Measurements from ENCODE around the gene IKZF3. TPM values are rescaled to one million over a fixed set of nuclear protein-coding genes. Genes with fewer than 3 reads are reported as not detected.

Gene IKZF3
- polyA plus RNA-seq, 4 donors: 0.14 to 0.33 (median 0.25) TPM

DNA sequence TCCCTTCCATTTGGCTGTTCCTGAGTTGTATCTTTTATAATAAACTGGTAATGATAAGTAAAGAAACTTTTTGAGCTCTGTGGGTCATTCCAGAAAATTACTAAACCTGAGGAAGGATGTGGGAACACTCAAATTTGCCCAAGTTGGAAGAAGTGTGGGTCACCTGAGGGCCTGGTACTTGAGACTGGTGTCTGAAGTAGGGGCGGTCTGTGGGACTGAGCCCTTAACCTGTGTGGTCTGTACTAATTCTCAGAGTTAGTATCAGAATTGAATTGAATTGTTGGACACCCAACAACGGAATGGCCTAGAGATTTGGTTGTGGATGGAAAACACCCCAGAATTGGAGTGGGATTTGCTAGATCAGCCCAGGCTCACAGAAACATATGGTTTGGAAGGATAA is 43.1 kb downstream of the IKZF3 start:
- DNase-seq (ENCODE audit: low read depth in 4 of 4, low spot score in 2 of 4): no peak

DNA sequence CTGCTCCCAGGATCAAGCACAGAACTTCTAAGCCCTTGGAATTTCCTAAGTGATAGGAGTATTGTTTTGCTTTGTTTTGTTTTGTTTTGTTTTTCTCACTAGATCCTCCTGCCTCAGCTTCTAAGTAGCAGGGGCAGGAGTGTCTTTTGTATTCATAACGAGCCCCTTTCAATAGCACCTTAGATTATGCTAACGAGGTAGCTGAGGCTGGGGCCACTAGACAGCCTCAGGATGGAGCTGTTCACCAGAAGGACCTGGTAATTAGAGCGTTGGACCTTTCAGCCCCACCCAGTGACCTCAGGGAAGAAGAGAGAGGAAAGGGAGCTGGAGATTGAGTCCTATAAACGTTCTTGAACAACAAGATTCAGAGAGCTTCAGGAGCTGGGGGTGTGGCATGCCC is 43.6 kb downstream of the IKZF3 start:
- no peak for DNase-seq (ENCODE audit: low read depth in 4 of 4, low spot score in 2 of 4)

DNA sequence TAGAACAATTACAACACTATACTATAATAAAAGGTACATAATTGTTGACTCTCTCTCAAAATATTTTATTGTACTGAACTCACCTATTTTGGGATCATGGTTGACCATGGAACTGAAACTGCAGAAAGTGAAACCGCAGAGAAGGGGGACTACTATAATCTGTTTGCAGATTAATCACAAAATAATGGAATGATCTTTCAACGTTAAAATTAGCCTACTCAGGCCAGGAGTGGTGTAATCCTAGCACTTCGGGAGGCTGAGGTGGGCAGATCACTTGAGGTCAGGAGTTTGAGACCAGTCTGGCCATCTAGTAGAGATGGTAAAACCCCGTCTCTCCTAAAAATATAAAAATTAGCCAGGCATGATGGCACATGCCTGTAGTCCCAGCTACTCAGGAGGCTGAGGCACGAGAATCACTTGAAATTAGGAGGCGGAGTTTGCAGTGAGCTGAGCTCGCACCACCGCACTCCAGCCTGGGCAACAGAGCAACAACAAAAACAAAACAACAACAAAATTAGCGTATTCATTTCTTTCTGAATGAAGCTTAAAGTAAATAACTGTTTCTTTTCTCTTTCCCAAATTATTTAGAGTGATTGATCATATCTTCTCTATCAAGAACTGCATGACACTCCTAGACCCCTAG is 45.6 kb downstream of the IKZF3 start:
- no peak for DNase-seq (ENCODE audit: low read depth in 4 of 4, low spot score in 2 of 4)

DNA sequence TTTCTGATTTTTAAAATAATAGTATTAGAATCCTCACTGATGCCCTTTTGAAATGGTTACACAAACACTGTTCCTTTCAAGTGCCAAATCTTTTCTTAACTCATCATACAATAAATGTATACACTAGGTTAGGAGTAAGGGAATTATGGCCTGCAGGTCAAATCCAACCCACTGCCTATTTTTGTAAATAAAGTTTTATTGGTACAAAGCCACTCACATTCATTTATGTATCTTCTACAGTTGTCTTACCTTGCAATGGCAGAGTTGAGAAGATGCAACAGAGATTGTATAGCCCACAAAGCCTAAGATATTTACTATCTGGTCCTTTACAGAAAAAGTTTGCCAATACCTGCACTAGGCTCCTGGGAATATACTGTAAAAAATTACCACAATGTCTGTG is 47.8 kb downstream of the IKZF3 start:
- DNase-seq (ENCODE audit: low read depth in 4 of 4, low spot score in 2 of 4): no peak

DNA sequence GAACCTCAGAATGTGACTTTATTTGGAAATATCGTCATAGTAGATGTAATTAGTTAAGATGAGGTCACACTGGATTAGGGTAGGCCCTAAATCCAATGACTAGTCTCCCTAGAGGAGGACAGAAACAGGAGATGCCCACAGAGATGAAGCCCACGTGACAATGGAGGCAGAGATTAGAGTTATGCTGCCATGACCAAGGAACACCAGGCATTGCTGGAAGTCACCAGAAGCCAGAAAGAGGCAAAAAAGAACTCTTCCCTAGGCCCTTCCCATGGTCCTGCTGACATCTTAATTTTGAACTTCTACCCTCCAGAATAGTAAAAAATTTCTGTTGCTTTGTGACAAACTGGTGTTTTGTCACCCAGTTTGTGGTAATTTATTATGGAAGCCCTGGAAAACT is 49.6 kb downstream of the IKZF3 start:
- DNase-seq (ENCODE audit: low read depth in 4 of 4, low spot score in 2 of 4): no peak

DNA sequence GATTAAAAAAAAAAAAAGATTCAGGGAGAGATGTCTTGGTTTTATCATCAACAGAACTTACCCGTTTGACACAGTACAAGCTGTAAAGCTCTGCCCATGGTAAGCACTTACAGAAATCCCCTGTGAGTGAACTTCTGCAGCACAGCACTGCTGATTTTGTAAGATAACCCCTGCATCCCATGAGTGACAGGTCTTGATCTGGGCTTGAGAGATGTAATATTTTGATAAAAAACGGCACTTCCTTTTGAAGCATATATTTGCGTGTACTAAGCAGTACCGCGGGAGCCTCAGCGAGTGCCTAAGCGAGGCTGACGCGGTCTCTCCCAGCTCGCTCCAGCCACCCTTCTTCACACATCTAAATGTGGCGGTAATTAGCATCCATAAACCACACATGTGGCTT is 50.5 kb downstream of the IKZF3 start:
- no peak for DNase-seq (ENCODE audit: low read depth in 4 of 4, low spot score in 2 of 4)

DNA sequence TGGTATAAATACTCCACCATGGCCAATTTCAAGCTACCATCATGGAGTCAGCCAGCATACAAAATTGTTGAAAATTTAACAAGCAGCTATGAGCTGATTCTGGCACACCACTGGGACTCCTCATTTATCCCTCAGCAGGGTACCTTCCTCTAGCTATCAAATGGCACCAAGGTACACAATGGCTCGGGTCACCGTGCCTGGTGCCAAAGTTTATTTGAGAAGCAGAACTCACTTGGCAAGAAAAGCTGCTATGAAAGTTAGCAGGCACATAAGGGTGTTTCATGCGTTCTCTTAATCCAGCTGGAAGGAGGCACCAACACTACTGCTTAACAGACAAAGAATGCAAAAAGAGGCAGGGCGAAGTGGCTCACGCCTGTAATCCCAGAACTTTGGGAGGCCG is 51.6 kb downstream of the IKZF3 start:
- DNase-seq (ENCODE audit: low read depth in 4 of 4, low spot score in 2 of 4): no peak

DNA sequence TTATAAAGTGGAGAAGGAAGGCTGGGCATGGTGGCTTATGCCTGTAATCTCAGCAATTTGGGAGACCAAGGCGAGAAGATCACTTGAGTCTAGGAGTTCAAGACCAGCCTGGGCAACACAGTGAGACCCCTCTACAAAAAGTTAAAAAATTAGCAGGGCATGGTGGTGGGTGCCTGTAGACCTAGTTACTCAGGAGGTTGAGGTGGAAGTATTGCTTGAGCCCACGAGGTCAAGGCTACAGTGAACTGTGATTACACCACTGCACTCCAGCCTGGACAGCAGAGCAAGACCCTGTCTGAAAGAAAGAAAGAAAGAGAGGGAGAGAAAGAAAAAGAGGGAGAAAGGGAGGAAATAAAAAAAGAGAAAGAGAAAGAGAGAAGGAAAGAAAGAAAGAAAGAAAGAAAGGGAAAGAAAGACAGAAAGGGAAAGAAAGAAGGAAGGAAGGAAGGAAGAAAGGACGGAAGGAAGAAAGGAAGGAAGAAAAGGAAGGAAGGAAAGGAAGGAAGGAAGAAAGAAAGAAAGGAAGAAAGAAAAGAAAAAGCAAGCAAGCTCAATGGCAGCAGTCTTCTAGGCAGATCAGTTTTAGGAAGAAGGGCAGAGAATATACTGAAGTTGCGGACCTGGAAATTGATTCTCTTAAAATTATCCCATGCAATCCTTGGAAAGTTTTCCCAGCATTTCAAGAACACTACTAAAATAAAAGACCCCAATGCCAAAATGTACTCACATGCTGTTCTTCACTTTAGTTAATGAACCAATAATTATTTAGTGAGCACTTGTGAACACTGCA is 53.0 kb downstream of the IKZF3 start:
- no peak for DNase-seq (ENCODE audit: low read depth in 4 of 4, low spot score in 2 of 4)

DNA sequence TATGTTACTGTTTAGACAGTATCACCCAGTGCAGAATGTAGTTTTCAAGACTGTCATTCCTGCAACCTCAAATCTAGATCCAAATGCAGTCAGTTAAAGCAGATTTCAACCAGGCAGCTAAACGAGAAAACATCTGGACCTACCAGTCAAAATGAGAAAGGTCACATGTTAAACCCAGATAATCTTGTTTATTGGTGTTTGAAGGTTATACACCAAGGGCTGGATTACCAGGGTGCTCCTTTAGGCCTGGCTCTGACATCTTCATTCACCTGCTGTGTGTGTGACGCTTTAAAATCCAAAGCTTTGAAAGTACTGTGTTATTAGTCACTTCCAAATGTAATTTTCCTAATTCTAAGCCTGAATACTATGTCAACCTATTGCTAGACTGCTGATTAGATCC is 54.9 kb downstream of the IKZF3 start:
- DNase-seq (ENCODE audit: low read depth in 4 of 4, low spot score in 2 of 4): no peak

DNA sequence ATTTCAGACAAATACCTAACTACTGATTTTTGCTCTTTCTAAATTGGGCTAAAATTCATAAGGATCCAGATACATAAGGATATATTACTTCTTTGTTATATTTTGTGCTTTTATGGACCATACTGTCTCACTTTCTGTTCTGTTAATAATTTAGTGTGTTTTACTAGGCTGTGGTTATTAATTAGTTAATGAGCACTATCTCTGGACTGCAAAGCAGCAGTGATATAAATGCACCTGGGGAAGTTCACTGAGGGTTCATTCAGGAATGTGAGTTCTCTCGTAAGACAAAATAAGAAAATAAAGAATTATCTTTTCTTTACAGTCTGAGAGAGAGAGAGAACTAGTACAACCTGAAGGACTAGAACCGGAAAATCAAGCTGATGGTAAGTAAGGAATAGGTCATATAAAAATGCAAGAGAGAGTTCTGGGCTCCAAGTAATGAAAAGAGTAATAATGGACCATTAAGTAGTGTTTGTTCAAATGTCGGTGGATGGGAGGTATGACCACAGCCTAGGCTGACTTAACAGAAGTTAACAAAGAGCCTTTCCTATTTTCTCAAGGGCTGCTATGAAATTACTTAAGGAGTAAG is 55.6 kb downstream of the IKZF3 start:
- peak in 1 of 4 donors; percentile 9 for DNase-seq (ENCODE audit: low read depth in 4 of 4, low spot score in 2 of 4)

DNA sequence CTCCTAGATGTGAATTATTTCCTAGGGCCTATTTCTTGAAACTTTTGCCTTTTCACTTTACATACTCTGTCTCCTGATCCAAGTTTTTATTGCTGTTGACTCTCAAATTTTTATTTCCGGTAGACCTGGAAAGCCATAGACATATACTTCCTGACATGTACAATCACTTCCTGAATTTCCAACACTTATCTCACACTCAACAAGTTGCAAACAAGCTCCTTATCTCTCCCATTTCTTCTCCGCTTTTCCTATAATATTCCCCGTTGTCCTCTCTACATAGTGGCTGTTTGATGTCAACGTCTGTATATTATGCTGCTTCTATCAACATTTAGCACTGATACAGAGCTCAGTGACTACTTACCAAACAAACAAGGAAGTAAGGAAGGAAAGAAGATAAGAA is 59.3 kb downstream of the IKZF3 start:
- no peak for DNase-seq (ENCODE audit: low read depth in 4 of 4, low spot score in 2 of 4)

DNA sequence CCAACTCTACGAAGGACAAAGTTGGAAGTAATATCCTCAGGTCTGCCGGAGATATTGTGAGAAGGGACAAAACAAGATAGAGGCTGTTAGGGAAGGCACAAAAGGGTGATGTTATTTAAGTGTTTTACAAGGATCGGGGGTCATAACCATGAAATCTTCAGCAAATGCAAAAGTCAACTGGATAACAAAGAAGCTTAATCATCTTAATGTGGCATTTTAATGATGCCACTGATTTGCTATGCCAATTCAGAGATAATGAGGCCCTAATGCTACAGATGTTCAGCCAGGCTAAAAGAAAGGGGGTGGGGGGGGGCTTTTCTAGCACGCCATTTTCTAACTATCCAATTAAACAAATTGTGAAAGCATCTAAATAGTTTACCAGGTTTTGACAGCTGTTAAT is 63.1 kb downstream of the IKZF3 start:
- DNase-seq (ENCODE audit: low read depth in 4 of 4, low spot score in 2 of 4): no peak

DNA sequence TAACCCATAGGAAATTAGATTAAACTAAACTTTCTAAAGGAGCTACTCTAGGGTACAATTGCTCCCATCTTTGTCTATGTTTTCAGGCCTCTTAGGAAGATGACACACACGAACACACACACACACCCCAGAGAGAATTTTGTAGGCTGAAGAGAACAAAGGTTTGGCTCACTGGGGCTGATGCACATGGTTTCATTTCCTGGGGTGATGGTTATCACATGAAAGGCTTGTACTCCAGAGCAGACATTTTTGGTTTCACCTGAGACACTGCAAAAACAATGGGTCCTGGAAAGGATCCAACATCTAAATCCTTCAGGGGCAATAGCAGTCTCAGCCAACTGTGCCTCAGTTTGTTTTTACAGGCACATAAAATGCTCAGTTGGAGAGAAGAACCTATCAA is 63.6 kb downstream of the IKZF3 start:
- DNase-seq (ENCODE audit: low read depth in 4 of 4, low spot score in 2 of 4): no peak

DNA sequence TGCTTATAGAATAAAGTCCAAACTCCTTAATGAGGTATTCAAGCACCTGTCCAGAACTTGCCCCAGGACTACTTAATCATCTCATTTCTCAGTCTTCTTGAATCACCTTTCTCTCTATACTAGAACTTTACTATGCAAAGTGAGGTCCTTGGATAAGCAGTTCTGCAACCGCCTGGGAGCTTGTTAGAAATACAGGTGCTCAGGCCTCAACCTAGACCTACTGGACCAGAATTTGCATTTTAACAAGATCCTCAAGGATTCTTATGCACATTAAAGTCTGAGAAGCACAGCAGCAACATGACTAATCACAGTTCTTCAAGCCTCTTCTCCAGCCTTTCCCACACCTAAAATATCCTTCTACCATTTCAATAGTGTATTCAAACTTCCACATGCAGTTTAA is 64.7 kb downstream of the IKZF3 start:
- DNase-seq (ENCODE audit: low read depth in 4 of 4, low spot score in 2 of 4): no peak

DNA sequence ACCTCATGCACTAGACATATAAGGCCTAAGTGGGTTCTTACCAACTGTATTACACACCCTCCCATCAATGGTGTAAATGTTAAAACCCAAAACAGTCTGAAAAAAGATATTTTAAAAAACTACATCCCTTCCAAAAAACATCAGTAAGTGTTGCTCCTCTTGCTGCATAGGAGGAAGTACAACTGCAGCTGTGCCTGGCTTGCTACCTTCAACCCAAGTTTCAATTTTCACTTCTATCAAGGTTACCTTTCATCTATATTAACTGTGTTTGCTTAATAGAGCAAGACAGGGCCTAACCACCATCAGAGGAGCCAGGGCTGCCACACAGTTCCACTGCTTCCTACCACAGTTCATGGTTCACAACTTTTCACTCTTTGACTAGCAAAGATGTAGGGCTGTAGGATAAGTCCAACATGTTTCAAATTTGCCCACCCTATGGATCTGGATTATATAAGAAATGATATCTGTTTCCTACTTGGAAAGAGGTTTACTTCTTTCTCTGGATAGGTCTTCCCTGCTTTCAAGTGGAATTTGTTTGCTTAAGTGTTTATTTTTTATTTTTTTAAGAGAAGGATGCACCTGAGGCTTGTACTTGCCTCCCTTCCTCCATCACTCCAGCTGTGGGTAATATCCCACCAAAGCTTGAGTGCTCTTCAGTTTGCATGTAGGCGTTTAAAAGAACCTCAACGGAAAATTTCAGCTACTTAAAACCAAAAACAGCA is 69.7 kb downstream of the IKZF3 start:
- DNase-seq (ENCODE audit: low read depth in 4 of 4, low spot score in 2 of 4): no peak

DNA sequence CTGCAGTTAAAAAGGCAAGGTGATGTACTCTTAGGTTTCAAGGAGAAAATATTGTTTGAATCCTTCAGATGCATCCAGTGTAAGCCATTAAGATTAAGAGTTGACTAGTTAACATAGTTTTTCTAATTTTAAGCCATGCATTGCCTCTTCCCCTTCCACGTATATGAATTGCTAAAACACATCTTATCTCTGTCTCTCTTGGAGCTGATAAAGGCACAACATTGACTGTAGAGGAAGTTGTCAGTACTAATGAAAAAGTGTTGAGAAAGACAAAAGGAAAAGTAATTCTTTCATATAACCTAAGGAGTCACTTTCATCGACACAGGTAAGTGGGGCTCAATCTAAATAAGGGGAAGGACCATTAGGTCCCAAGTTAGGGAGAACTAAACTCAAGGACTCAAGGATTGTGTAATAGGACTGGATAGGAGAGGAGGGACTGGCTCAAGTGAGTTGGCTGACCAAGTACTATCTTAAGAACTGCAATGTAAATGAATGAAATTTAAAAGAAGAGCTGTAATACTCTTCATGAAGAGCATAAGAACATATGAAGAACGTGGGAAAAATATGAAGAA is 70.7 kb downstream of the IKZF3 start:
- DNase-seq (ENCODE audit: low read depth in 4 of 4, low spot score in 2 of 4): no peak

DNA sequence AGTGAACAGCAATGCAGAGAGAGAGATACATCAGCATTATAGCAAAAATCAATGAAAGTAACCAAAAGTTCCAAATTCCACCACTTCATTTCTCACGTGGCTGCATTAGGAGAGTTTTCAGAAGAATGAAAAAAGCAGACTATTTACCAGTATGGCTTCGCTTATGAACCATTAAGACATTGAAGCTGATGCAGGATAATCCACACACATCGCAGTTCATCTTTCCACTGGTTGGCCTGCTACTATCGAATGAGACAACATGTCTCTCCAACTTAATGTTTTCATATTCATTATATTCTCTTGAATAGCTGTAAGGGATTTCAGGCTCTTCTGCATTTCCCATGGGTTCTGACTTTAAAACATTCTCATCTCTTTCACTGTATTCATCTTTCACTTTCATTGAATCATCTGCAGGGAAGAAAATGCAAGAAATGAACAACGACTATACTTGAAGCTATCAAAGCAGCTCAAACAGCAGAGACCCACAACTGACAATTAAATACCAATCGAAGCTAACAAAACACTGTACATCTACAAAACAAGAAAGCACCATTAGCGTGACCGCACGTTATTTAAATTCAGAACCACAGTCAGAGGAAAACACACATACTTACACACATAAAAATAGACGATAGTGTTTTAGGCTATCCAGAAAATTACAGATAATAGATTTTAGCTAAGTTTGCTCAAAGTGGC is 71.4 kb downstream of the IKZF3 start:
- DNase-seq (ENCODE audit: low read depth in 4 of 4, low spot score in 2 of 4): no peak

DNA sequence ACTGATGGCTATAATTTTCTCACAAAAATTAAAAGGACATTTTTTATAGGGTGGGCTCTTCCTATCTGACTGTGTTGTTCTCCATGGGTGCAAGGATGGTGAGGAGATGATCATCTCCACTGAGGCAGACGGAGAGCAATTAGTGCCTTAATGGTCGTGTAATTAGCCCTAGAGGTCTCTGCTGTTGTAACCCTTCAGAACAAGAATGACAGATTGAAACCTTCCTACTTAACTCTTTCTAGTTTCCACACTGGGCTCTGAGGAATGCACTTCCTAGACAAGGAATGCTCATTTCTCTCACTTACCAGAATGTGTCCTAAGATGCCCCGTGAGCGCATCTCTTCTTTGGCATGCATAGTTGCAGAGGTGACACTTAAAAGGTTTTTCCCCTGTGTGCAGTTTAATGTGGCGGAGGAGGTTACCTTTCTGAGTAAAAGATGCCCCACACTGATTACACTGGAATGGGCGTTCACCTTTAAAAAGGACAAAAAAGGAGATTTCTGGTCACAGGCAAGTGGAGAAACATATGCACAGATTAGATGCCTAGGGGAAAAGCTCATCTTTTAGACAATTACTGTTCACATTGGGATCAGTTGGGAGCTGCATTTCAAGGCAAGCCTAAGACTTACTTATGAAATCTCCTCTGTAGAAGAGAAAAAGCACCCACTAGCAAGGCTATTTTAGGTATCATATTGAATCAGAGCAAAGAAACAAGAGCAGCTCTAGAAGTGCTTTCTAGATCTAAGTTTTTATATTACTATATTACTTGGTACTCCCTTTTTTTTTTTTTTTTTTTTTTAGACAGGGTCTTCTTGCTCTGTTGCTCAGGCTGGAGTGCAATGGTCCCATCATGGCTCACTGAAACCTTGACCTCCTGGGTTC is 72.8 kb downstream of the IKZF3 start:
- DNase-seq (ENCODE audit: low read depth in 4 of 4, low spot score in 2 of 4): no peak

DNA sequence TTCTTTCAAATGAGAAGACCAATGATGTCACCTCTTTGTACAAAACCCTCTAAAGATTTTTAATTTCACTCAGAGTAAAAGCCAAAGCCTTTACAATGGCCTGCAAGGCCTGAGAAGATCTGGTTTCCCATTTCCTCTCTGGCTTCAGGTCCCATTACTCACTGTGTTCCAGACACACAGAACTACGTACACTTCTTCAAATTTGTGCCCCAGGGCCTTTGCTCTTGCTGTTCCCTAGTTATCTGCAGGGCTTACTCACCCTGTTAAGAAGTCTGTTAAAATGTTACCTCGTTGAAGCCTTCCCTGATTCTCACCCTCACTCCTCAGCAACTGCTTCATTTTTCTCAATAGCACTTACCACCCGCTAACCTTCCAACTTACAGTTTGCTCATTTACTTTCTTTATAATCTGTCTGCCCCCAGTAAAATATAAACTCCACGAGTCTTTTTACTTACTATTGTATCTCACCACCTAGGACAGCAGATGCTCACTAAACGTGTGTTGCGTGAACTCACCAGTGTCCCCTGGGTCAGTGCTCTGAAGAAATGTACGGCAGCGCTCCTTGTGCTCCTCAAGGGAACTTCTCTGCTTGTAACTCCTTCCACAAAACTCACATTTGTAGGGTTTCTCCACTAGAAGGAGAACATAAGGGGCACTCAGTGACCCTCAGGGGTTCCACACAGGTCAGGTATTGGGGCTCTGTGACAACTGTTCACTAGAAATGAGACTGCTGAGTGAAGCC is 76.2 kb downstream of the IKZF3 start:
- no peak for DNase-seq (ENCODE audit: low read depth in 4 of 4, low spot score in 2 of 4)
